B cell (primary cell): ENCODE data around the gene PALM2AKAP2. TPM values are rescaled to one million over a fixed set of nuclear protein-coding genes. Genes with fewer than 3 reads are reported as not detected.

Experiments
- ATAC-seq: fragments of 200-7000 bp; cut with Tn5 transposase; one replicate; pipeline ENCODE4 v1.10.0; 2021; ENCODE audit warnings: low read depth, mild to moderate bottlenecking, moderate number of reproducible peaks, moderate library complexity
- CTCF ChIA-PET: fragments of 350-600 bp; sonication (Branson Sonifier 250); formaldehyde crosslinking; loops from one replicate; lab custom pipeline; 2021; ENCODE audit warnings: antibody characterized with exemption, inconsistent platforms; lab: Charles Lee
- POLR2A ChIA-PET: fragments of 350-600 bp; sonication (Branson Sonifier 250); formaldehyde crosslinking; loops from one replicate; lab custom pipeline; 2021; ENCODE audit warnings: antibody characterized with exemption; lab: Charles Lee
- DNase-seq: peaks from one replicate; pipeline ENCODE4 v3.0.0; 2013
- H2AFZ ChIP-seq: 2 replicates; pipeline ENCODE4 v1.6.1; 2012; ENCODE audit warnings: mild to moderate bottlenecking, low read depth, low read length; ENCODE audit not compliant: insufficient read depth, poor library complexity, severe bottlenecking
- H3K27ac ChIP-seq, 2 donors: 1 replicate in 1 of 2; 2 replicates in 1 of 2; pipeline ENCODE4 v1.5.1; 2012 to 2013; ENCODE audit warnings: low read length in 2 of 2, mild to moderate bottlenecking in 2 of 2, moderate library complexity in 1 of 2
- H3K27me3 ChIP-seq, 4 experiments: fragments of 200-600 bp in 1 of 4; sonication (generic) in 1 of 4; replicated peaks in 1 of 4; 1 replicate in 2 of 4; 2 replicates in 2 of 4; pipeline versions ENCODE4 v1.6.1 to v1.7.0; 2013 to 2016; ENCODE audit warnings: low read length in 3 of 4, mild to moderate bottlenecking in 2 of 4, mixed read lengths in 1 of 4, moderate library complexity in 1 of 4; ENCODE audit not compliant: insufficient read depth in 4 of 4, control insufficient read depth in 3 of 4; ENCODE audit errors: control extremely low read depth in 1 of 4
- H3K36me3 ChIP-seq, 2 experiments: replicated peaks in 1 of 2; 1 replicate in 1 of 2; 2 replicates in 1 of 2; pipeline versions ENCODE4 v1.6.1 to v1.7.1; 2013; ENCODE audit warnings: low read length in 1 of 2; ENCODE audit not compliant: insufficient read depth in 2 of 2, control insufficient read depth in 1 of 2; ENCODE audit errors: control extremely low read depth in 1 of 2, extremely low read depth in 1 of 2
- H3K4me1 ChIP-seq, 2 donors: fragments of 200-600 bp in 1 of 2; sonication (generic) in 1 of 2; 1 replicate in 1 of 2; 2 replicates in 1 of 2; pipeline versions ENCODE4 v1.5.1 to v1.6.1; 2013 to 2017; ENCODE audit warnings: low read length in 2 of 2; ENCODE audit not compliant: control insufficient read depth in 2 of 2, insufficient read depth in 2 of 2
- H3K4me2 ChIP-seq: replicated peaks from 2 replicates; pipeline ENCODE3; 2012; ENCODE audit warnings: mild to moderate bottlenecking, low read depth, low read length; ENCODE audit not compliant: poor library complexity, severe bottlenecking
- H3K4me3 ChIP-seq, 5 experiments: fragments of 200-600 bp in 1 of 5; sonication (generic) in 1 of 5; 1 replicate in 3 of 5; 2 replicates in 2 of 5; pipeline versions ENCODE4 v1.5.1 to v1.7.0; 2011 to 2016; ENCODE audit warnings: low read length in 4 of 5, mild to moderate bottlenecking in 4 of 5, low read depth in 2 of 5, control low read depth in 1 of 5, moderate library complexity in 1 of 5; ENCODE audit not compliant: insufficient read depth in 1 of 5; ENCODE audit errors: control extremely low read depth in 1 of 5, extremely low read depth in 1 of 5
- H3K79me2 ChIP-seq: fragments of 200-600 bp; sonication (generic); one replicate; pipeline ENCODE4 v1.6.0; 2016; ENCODE audit warnings: low read length; ENCODE audit not compliant: control insufficient read depth, insufficient read depth
- H3K9ac ChIP-seq: fragments of 200-600 bp; sonication (generic); 2 replicates; pipeline ENCODE4 v1.6.1; 2017; ENCODE audit warnings: mild to moderate bottlenecking, low read length, moderate library complexity
- H3K9me3 ChIP-seq, 3 donors: one replicate each; pipeline versions ENCODE4 v1.6.1 to v1.7.1; 2013; ENCODE audit warnings: low read length in 2 of 3; ENCODE audit not compliant: control insufficient read depth in 2 of 3, insufficient read depth in 1 of 3; ENCODE audit errors: control extremely low read depth in 1 of 3
- H4K20me1 ChIP-seq: 2 replicates; pipeline ENCODE4 v1.6.0; 2012; ENCODE audit warnings: mild to moderate bottlenecking, low read length; ENCODE audit not compliant: insufficient read depth, control insufficient read depth, poor library complexity, severe bottlenecking
- H3K27ac Mint-ChIP-seq: one replicate; pipeline ENCODE4 v1.8.0; 2021; ENCODE audit warnings: mixed read lengths
- H3K27me3 Mint-ChIP-seq: one replicate; pipeline ENCODE4 v1.8.0; 2021; ENCODE audit warnings: mixed read lengths
- H3K4me1 Mint-ChIP-seq: one replicate; pipeline ENCODE4 v1.8.0; 2021; ENCODE audit warnings: mixed read lengths
- H3K4me3 Mint-ChIP-seq: one replicate; pipeline ENCODE4 v1.8.0; 2021; ENCODE audit warnings: mixed read lengths
- H3K9me3 Mint-ChIP-seq: one replicate; pipeline ENCODE4 v1.8.0; 2022; ENCODE audit warnings: mixed read lengths; ENCODE audit not compliant: insufficient read depth
- CTCF ChIP-seq: fragments of 200-600 bp; IDR thresholded peaks from one replicate; pipeline ENCODE4 v1.8.0; 2022; ENCODE audit warnings: antibody characterized with exemption, mild to moderate bottlenecking
- EZH2 ChIP-seq: IDR thresholded peaks from 2 replicates; pipeline ENCODE4 v1.6.1; 2012; ENCODE audit warnings: borderline replicate concordance, low read depth, mild to moderate bottlenecking, moderate library complexity, low read length; ENCODE audit not compliant: insufficient read depth, poor library complexity, severe bottlenecking
- WGBS: methylation state at CpG from one replicate; pipeline ENCODE4 v1.1.5; 2013; ENCODE audit warnings: missing lambda C conversion rate; ENCODE audit not compliant: insufficient coverage; 5-methylcytosine and 5-hydroxymethylcytosine counted together
- intact Hi-C: fragments of 100-400 bp; cut with micrococcal nuclease; formaldehyde crosslinking; loops from one replicate; pipeline ENCODE4 v1.10.0; 2022
- polyA plus RNA-seq: library from polyadenylated mRNA; depleted of rRNA; stranded (reverse); fragments of >200 nt; gene quantifications from 2 replicates; pipeline ENCODE4 v1.2.3, GENCODE V29; 2012
- total RNA-seq, 2 donors: library from RNA; stranded (reverse); fragments of 120-200 nt in 1 of 2; gene quantifications; 1 replicate in 1 of 2; 2 replicates in 1 of 2; pipeline versions ENCODE4 v1.2.3 to v1.2.4, GENCODE V29; 2013 to 2022

The PALM2AKAP2 gene
- total and polyA plus RNA-seq, 2 donors (not counting 1 experiment from before 2014, with no cell fraction given), result not detected

- no peaks in the 10 kb centered on the region for H3K4me1 ChIP-seq
- ChIA-PET CTCF (interaction anchor here (0.6 kb wide), 1 partner anchor 520 kb away, joined by 3 read pairs; no protein-coding TSS in a partner anchor), POLR2A (no interaction called here)
Measured at GRCh38 chr9:109770101-109770500, 9.9 kb upstream of the PALM2AKAP2 start.

GRCh38 chr9:109771087-109771486 lies 8.9 kb upstream of the PALM2AKAP2 start:
- CTCF ChIA-PET, result no interaction called here

More at GRCh38 chr9:109770101-109770500, 9.9 kb upstream of the PALM2AKAP2 start:
- H3K4me1 Mint-ChIP-seq, result no peaks in the 10 kb centered on the region
- ATAC-seq (no peak), DNase-seq (no peak)
- H3K9ac ChIP-seq, result no peak overlapping the region
- H3K27ac ChIP-seq, result no peak overlapping the region
- H3K4me3 ChIP-seq, result no peak overlapping the region
- H3K79me2 ChIP-seq, result no peaks in the 10 kb centered on the region
- H4K20me1 ChIP-seq, result no peaks in the 10 kb centered on the region
- intact Hi-C loops, result no loop called here
- H3K9me3 Mint-ChIP-seq, result no peaks in the 10 kb centered on the region
- TF ChIP-seq EZH2, result no peak
- no peak for TF ChIP-seq CTCF
- no peak overlapping the region for H3K4me3 Mint-ChIP-seq
- peaks cover 52% of the 10 kb centered on the region for H3K27me3 Mint-ChIP-seq
- peaks cover 0 to 13% (median 8%) of the 10 kb centered on the region in 4 experiments for H3K27me3 ChIP-seq
- no peaks in the 10 kb centered on the region for H3K9me3 ChIP-seq
- H3K4me2 ChIP-seq, result no peak overlapping the region
- no peaks in the 10 kb centered on the region for H3K36me3 ChIP-seq
- H3K27ac Mint-ChIP-seq, result no peak overlapping the region
- WGBS, result 71% methylated on average over 1 of the region's 1 CpG
- no peak overlapping the region for H2AFZ ChIP-seq

More at GRCh38 chr9:109771087-109771486, 8.9 kb upstream of the PALM2AKAP2 start:
- Histone ChIP-seq H3K4me2 (no peak overlapping the region), H4K20me1 (no peaks in the 10 kb centered on the region), H3K79me2 (no peaks in the 10 kb centered on the region), H3K9me3 (no peaks in the 10 kb centered on the region), H3K4me1 (no peaks in the 10 kb centered on the region), H3K4me3 (no peak overlapping the region), H2AFZ (no peak overlapping the region), H3K27me3 (peaks cover 0 to 13% (median 6%) of the 10 kb centered on the region in 4 experiments), H3K36me3 (no peaks in the 10 kb centered on the region), H3K27ac (no peak overlapping the region), H3K9ac (no peak overlapping the region)
- peaks cover 52% of the 10 kb centered on the region for H3K27me3 Mint-ChIP-seq
- no CpG with 5 or more reads among the region's 2 CpGs for WGBS
- ATAC-seq (no peak), DNase-seq (no peak)
- no peak overlapping the region for H3K4me3 Mint-ChIP-seq
- intact Hi-C loops, result no loop called here
- no peaks in the 10 kb centered on the region for H3K9me3 Mint-ChIP-seq
- H3K4me1 Mint-ChIP-seq, result no peaks in the 10 kb centered on the region
- no peak for TF ChIP-seq EZH2
- TF ChIP-seq CTCF, result no peak
- POLR2A ChIA-PET, result no interaction called here
- H3K27ac Mint-ChIP-seq, result no peak overlapping the region
